Measurements from ENCODE around the gene CHD9NB. TPM values are rescaled to one million over a fixed set of nuclear protein-coding genes. Genes with fewer than 3 reads are reported as not detected.
"Not testable (repeated sequence)": the region's sequence is repeated elsewhere in the genome, so short reads cannot be mapped to it uniquely, and the experiment has no call there.

The CHD9NB gene
- total RNA-seq, 1 donor from 2014 or later: 0.77 TPM

DNA sequence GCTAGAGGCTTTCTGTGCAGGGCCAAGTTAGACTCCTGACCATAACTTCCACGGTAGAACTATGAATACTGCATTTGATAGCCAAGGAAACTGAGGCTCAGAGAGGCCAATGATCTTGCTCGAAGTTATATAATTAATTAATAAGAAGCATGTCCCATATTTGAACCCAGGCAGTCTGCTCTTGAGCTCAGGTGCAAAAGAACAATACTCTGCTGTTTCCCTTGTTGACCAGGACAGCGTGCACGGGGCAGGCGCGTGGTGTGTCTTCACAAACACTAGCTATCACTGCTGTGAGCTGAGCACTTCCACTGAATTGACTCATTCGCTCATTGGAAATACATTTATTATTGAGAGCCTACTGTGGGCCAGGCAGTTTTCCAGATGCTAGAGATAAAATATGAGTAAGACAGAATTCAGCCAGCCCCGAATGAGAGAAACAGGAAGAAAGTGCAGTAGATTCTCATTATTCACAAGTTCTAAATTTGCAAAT is 3.7 kb upstream of the CHD9NB start:
- Histone ChIP-seq H3K4me1 (peaks cover 66% of the 10 kb centered on the region), H3K27me3 (ENCODE audit: low read depth) (no peaks in the 10 kb centered on the region), H3K4me3 (peak overlapping the region; percentile 75), H3K27ac (replicated peaks) (peak overlapping the region; percentile 94), H3K36me3 (no peaks in the 10 kb centered on the region), H3K9me3 (replicated peaks) (no peaks in the 10 kb centered on the region)
- TF ChIP-seq, protein P1, sequence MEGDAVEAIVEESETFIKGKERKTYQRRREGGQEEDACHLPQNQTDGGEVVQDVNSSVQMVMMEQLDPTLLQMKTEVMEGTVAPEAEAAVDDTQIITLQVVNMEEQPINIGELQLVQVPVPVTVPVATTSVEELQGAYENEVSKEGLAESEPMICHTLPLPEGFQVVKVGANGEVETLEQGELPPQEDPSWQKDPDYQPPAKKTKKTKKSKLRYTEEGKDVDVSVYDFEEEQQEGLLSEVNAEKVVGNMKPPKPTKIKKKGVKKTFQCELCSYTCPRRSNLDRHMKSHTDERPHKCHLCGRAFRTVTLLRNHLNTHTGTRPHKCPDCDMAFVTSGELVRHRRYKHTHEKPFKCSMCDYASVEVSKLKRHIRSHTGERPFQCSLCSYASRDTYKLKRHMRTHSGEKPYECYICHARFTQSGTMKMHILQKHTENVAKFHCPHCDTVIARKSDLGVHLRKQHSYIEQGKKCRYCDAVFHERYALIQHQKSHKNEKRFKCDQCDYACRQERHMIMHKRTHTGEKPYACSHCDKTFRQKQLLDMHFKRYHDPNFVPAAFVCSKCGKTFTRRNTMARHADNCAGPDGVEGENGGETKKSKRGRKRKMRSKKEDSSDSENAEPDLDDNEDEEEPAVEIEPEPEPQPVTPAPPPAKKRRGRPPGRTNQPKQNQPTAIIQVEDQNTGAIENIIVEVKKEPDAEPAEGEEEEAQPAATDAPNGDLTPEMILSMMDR (IDR thresholded peaks at IDR 0.05; ENCODE audit: borderline replicate concordance): no peak
- intact Hi-C loops (cut with micrococcal nuclease): loop anchor here (5.0 to 10.0 kb wide), 2 partner anchors 41 to 108 kb away; no protein-coding TSS in a partner anchor
- DNase-seq: no peak

DNA sequence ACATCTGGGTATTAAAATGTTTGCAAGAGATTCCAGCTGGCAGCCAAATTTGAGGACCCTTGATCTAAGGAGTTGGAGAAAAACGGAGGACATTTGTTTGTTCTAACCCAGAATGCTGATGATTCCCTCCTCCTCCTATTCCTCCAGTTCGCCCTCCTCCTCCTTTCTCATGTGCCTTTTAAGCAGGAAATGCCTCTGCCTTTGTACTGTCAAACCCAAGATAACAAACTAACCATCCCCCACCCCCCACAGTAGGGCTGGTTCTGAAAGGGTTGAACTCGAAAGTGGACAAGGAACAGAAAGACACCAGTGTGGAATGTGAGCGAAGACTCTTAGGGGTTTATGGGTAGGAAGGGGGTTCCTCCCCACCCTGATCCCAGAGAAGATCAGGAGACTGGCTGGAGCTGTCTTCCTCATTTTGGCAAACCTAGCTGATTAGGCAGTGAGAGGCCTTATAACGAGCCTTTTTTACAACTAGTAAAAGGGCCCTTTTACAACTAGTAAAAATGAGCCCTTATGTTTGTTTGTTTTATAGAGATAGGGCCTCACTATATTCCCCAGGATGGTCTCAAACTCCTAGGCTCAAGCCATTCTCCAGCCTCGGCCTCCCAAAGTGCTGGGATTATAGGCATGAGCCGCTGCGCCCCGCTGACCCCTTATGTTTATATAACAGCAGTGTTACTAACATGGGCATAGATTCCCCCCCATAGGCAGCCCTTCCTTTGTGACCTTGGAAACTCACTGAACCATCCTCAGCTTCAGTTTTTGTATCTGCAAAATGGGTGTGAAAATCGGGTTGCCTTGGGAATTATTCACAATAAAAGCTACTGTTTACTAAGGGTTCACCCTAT is 3.1 kb upstream of the CHD9NB start:
- TF ChIP-seq, protein P1 (IDR thresholded peaks at IDR 0.05; ENCODE audit: borderline replicate concordance): no peak
- Histone ChIP-seq H3K4me3 (peak overlapping the region; percentile 75), H3K4me1 (peaks cover 64% of the 10 kb centered on the region), H3K36me3 (no peaks in the 10 kb centered on the region), H3K9me3 (replicated peaks) (no peaks in the 10 kb centered on the region), H3K27me3 (ENCODE audit: low read depth) (no peaks in the 10 kb centered on the region), H3K27ac (replicated peaks) (peak overlapping the region; percentile 94)
- intact Hi-C loops (cut with micrococcal nuclease): loop anchor here (5.0 to 10.0 kb wide), 2 partner anchors 42 to 109 kb away; no protein-coding TSS in a partner anchor
- DNase-seq: no peak

DNA sequence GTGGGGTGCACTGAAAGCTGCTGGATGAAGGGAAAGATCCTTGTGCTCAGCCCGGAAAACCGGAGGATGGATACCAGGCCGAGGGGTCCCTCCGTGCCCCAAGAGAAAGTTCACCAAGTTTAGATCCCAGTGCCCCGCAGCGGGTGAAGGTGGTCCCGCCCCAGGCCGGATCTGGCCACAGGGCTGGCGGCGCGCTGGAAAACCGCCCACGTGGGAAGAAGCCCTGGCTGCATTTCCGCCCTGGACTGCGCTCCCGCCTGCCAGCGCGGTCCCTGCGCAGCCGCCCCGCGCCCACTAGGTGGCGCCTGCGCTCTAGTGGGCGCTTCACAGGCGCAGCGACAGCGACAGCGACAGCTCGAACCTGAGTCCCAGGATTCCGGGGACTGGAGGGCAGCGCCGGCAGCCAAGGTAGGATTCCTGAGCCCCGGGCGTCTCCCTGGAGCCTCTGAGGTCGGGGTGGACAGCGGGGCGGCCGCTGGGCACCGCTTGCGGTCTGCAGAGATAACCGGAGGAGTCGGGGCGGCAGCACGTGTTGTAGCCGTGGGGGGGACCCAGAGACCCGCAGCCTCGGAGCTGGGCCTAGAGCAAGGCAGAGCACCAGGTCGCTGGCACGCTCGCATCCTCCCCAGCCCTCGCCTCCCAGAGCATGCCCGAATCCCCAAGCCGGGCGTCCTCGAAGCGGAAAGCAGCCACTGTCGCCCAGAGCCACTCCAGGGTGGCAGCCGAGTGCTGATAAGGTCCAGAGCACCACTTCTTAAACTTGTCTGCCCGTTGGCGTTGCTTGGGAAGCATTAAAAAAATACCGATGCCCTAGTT is 2.2 kb upstream of the CHD9NB start, which contains the start of gene CHD9:
TSS of gene CHD9 (plus strand) at position 322 of the 816 bp plus-strand sequence. CDS start 101,099 bp downstream, outside the sequence.
- Histone ChIP-seq H3K27me3 (ENCODE audit: low read depth) (no peaks in the 10 kb centered on the region), H3K9me3 (replicated peaks) (no peaks in the 10 kb centered on the region), H3K4me3 (peak within 1 kb of the TSS; percentile 75), H3K27ac (replicated peaks) (peak within 1 kb of the TSS; percentile 94), H3K36me3 (no peaks in the 10 kb centered on the region), H3K4me1 (peaks cover 64% of the 10 kb centered on the region)
- TF ChIP-seq, protein P1 (IDR thresholded peaks at IDR 0.05; ENCODE audit: borderline replicate concordance): peak; percentile 100
- intact Hi-C loops (cut with micrococcal nuclease): loop anchor here (5.0 to 10.0 kb wide), 3 partner anchors 42 to 152 kb away; no protein-coding TSS in a partner anchor
- DNase-seq: peak; percentile 85

DNA sequence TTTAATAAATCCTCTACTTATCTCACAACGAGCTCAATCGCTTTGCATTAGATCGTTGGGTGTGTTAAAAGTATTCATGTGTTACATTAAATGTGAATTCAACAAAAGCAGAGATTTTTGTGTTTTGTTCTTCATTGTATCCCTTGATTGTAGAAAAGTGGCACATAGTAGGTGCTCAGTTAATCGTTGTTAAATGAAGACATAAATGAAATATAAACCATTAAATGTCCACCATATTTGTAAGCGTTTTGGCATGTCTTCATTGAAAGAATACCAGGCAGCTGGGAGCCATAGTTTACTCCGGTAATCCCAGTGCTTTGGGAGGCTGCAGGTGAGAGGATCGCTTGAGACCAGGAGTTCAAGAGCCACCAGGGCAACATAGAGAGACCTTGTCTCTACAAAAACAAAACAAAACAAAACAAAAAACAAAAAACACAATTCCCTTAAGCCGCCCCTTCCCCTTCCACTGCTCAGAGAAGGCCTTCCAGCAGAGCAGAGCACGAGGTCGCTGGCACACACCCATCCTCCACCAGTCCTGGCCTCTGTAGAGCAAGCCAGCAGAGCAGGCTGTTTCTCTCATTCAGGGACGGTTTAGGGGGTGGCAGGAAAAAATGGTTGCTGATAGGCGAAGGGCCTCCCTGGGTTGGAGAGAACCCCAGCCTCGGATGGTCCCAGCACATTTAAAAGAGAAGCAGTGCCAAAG is 1.4 kb upstream of the CHD9NB start:
- intact Hi-C loops (cut with micrococcal nuclease): loop anchor here (5.0 to 10.0 kb wide), 2 partner anchors 111 to 153 kb away; no protein-coding TSS in a partner anchor
- Histone ChIP-seq H3K27ac (replicated peaks) (peak overlapping the region; percentile 94), H3K9me3 (replicated peaks) (no peaks in the 10 kb centered on the region), H3K36me3 (no peaks in the 10 kb centered on the region), H3K4me3 (peak overlapping the region; percentile 75), H3K27me3 (ENCODE audit: low read depth) (no peaks in the 10 kb centered on the region), H3K4me1 (peaks cover 60% of the 10 kb centered on the region)
- peak; percentile 62 for DNase-seq
- TF ChIP-seq, protein P1 (IDR thresholded peaks at IDR 0.05; ENCODE audit: borderline replicate concordance): no peak

DNA sequence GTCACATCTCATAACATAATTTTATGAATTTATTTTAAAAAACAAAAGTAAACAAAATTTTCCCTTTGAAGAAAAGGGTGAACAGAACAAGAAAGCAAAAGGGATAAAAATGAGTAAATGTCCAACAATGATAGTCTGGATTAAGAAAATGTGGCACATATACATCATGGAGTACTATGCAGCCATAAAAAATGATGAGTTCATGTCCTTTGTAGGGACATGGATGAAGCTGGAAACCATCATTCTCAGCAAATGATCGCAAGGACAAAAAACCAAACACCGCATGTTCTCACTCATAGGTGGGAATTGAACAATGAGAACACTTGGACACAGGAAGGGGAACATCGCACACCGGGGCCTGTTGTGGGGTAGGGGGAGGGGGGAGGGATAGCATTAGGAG is 1.4 kb downstream of the CHD9NB start:
- not testable (repeated sequence) for H3K4me3 ChIP-seq; H3K9me3 ChIP-seq (replicated peaks); DNase-seq; H3K36me3 ChIP-seq; H3K27ac ChIP-seq (replicated peaks); H3K27me3 ChIP-seq (ENCODE audit: low read depth)
- H3K4me1 ChIP-seq: peaks cover 31% of the 10 kb centered on the region
- intact Hi-C loops (cut with micrococcal nuclease): loop anchor here (5.0 to 10.0 kb wide), 2 partner anchors 114 to 156 kb away; no protein-coding TSS in a partner anchor

Measured in left ventricle myocardium inferior (tissue), 1 donor.